ENCODE results near the gene SRM.
"Not testable (repeated sequence)": the region's sequence is repeated elsewhere in the genome, so short reads cannot be mapped to it uniquely, and the experiment has no call there.

Gene SRM

GRCh38 chr1:11078631-11079030 is 18.8 kb upstream of the SRM start:
- Histone ChIP-seq H3K36me3 (ENCODE audit: control insufficient read depth in 1 of 2, insufficient read depth in 2 of 2, low read length in 2 of 2) (peaks cover 50 to 89% of the 10 kb centered on the region in 2 donors), H3K27me3 (ENCODE audit: low read depth, low read length) (no peaks in the 10 kb centered on the region), H3K4me3 (ENCODE audit: low read depth in 1 of 2, low read length in 2 of 2) (no peak overlapping the region), H3K4me1 (ENCODE audit: control insufficient read depth in 1 of 2, insufficient read depth in 2 of 2, low read length in 2 of 2) (no peaks in the 10 kb centered on the region), H3K27ac (ENCODE audit: low read length) (no peak overlapping the region), H3K9me3 (ENCODE audit: control insufficient read depth in 1 of 2, low read length in 2 of 2) (no peaks in the 10 kb centered on the region)

GRCh38 chr1:11073398-11073797 is 13.6 kb upstream of the SRM start:
- H3K36me3 ChIP-seq (ENCODE audit: control insufficient read depth in 1 of 2, insufficient read depth in 2 of 2, low read length in 2 of 2): peaks cover 53 to 94% of the 10 kb centered on the region in 2 donors
- not testable (repeated sequence) for H3K9me3 ChIP-seq (ENCODE audit: control insufficient read depth in 1 of 2, low read length in 2 of 2); H3K4me3 ChIP-seq (ENCODE audit: low read depth in 1 of 2, low read length in 2 of 2); H3K27me3 ChIP-seq (ENCODE audit: low read depth, low read length); H3K4me1 ChIP-seq (ENCODE audit: control insufficient read depth in 1 of 2, insufficient read depth in 2 of 2, low read length in 2 of 2); H3K27ac ChIP-seq (ENCODE audit: low read length)

GRCh38 chr1:11072216-11072917 is 12.5 kb upstream of the SRM start:
- Histone ChIP-seq H3K4me1 (ENCODE audit: control insufficient read depth in 1 of 2, insufficient read depth in 2 of 2, low read length in 2 of 2) (no peaks in the 10 kb centered on the region), H3K36me3 (ENCODE audit: control insufficient read depth in 1 of 2, insufficient read depth in 2 of 2, low read length in 2 of 2) (peaks cover 58 to 97% of the 10 kb centered on the region in 2 donors), H3K27me3 (ENCODE audit: low read depth, low read length) (no peaks in the 10 kb centered on the region), H3K4me3 (ENCODE audit: low read depth in 1 of 2, low read length in 2 of 2) (no peak overlapping the region), H3K9me3 (ENCODE audit: control insufficient read depth in 1 of 2, low read length in 2 of 2) (no peaks in the 10 kb centered on the region), H3K27ac (ENCODE audit: low read length) (no peak overlapping the region)

GRCh38 chr1:11071463-11072215 is 11.8 kb upstream of the SRM start:
- no peaks in the 10 kb centered on the region for H3K27me3 ChIP-seq (ENCODE audit: low read depth, low read length)
- H3K4me1 ChIP-seq (ENCODE audit: control insufficient read depth in 1 of 2, insufficient read depth in 2 of 2, low read length in 2 of 2): no peaks in the 10 kb centered on the region
- no peaks in the 10 kb centered on the region for H3K9me3 ChIP-seq (ENCODE audit: control insufficient read depth in 1 of 2, low read length in 2 of 2)
- no peak overlapping the region for H3K27ac ChIP-seq (ENCODE audit: low read length)
- peaks cover 59 to 92% of the 10 kb centered on the region in 2 donors for H3K36me3 ChIP-seq (ENCODE audit: control insufficient read depth in 1 of 2, insufficient read depth in 2 of 2, low read length in 2 of 2)
- no peak overlapping the region for H3K4me3 ChIP-seq (ENCODE audit: low read depth in 1 of 2, low read length in 2 of 2)

- no peak overlapping the region for H3K27ac ChIP-seq (ENCODE audit: low read length)
- no peaks in the 10 kb centered on the region for H3K27me3 ChIP-seq (ENCODE audit: low read depth, low read length)
- H3K9me3 ChIP-seq (ENCODE audit: control insufficient read depth in 1 of 2, low read length in 2 of 2): no peaks in the 10 kb centered on the region
- no peak overlapping the region for H3K4me3 ChIP-seq (ENCODE audit: low read depth in 1 of 2, low read length in 2 of 2)
- H3K36me3 ChIP-seq (ENCODE audit: control insufficient read depth in 1 of 2, insufficient read depth in 2 of 2, low read length in 2 of 2): peaks cover 56 to 92% of the 10 kb centered on the region in 2 donors
- H3K4me1 ChIP-seq (ENCODE audit: control insufficient read depth in 1 of 2, insufficient read depth in 2 of 2, low read length in 2 of 2): no peaks in the 10 kb centered on the region
These were observed 11.1 kb upstream of the SRM start for GRCh38 chr1:11070876-11071275.

GRCh38 chr1:11068600-11069473 is 9.0 kb upstream of the SRM start:
- Histone ChIP-seq H3K27me3 (ENCODE audit: low read depth, low read length) (no peaks in the 10 kb centered on the region), H3K27ac (ENCODE audit: low read length) (no peak overlapping the region), H3K36me3 (ENCODE audit: control insufficient read depth in 1 of 2, insufficient read depth in 2 of 2, low read length in 2 of 2) (peaks cover 55 to 84% of the 10 kb centered on the region in 2 donors), H3K4me3 (ENCODE audit: low read depth in 1 of 2, low read length in 2 of 2) (no peak overlapping the region), H3K4me1 (ENCODE audit: control insufficient read depth in 1 of 2, insufficient read depth in 2 of 2, low read length in 2 of 2) (no peaks in the 10 kb centered on the region), H3K9me3 (ENCODE audit: control insufficient read depth in 1 of 2, low read length in 2 of 2) (no peaks in the 10 kb centered on the region)

GRCh38 chr1:11067716-11068599 is 8.1 kb upstream of the SRM start:
- H3K27me3 ChIP-seq (ENCODE audit: low read depth, low read length): no peaks in the 10 kb centered on the region
- H3K4me1 ChIP-seq (ENCODE audit: control insufficient read depth in 1 of 2, insufficient read depth in 2 of 2, low read length in 2 of 2): no peaks in the 10 kb centered on the region
- peaks cover 53 to 81% of the 10 kb centered on the region in 2 donors for H3K36me3 ChIP-seq (ENCODE audit: control insufficient read depth in 1 of 2, insufficient read depth in 2 of 2, low read length in 2 of 2)
- H3K27ac ChIP-seq (ENCODE audit: low read length): no peak overlapping the region
- no peaks in the 10 kb centered on the region for H3K9me3 ChIP-seq (ENCODE audit: control insufficient read depth in 1 of 2, low read length in 2 of 2)
- no peak overlapping the region for H3K4me3 ChIP-seq (ENCODE audit: low read depth in 1 of 2, low read length in 2 of 2)

- no peaks in the 10 kb centered on the region for H3K9me3 ChIP-seq (ENCODE audit: control insufficient read depth in 1 of 2, low read length in 2 of 2)
- peaks cover 33 to 61% of the 10 kb centered on the region in 2 donors for H3K36me3 ChIP-seq (ENCODE audit: control insufficient read depth in 1 of 2, insufficient read depth in 2 of 2, low read length in 2 of 2)
- H3K27me3 ChIP-seq (ENCODE audit: low read depth, low read length): no peaks in the 10 kb centered on the region
- H3K4me1 ChIP-seq (ENCODE audit: control insufficient read depth in 1 of 2, insufficient read depth in 2 of 2, low read length in 2 of 2): peaks cover 0 to 11% of the 10 kb centered on the region in 2 donors
- no peak overlapping the region for H3K4me3 ChIP-seq (ENCODE audit: low read depth in 1 of 2, low read length in 2 of 2)
- H3K27ac ChIP-seq (ENCODE audit: low read length): no peak overlapping the region
These were observed 6.0 kb upstream of the SRM start for GRCh38 chr1:11065796-11066195.

- Histone ChIP-seq H3K4me3 (ENCODE audit: low read depth in 1 of 2, low read length in 2 of 2) (no peak overlapping the region), H3K36me3 (ENCODE audit: control insufficient read depth in 1 of 2, insufficient read depth in 2 of 2, low read length in 2 of 2) (peaks cover 32 to 55% of the 10 kb centered on the region in 2 donors), H3K4me1 (ENCODE audit: control insufficient read depth in 1 of 2, insufficient read depth in 2 of 2, low read length in 2 of 2) (peaks cover 0 to 16% of the 10 kb centered on the region in 2 donors), H3K27ac (ENCODE audit: low read length) (no peak overlapping the region), H3K27me3 (ENCODE audit: low read depth, low read length) (no peaks in the 10 kb centered on the region), H3K9me3 (ENCODE audit: control insufficient read depth in 1 of 2, low read length in 2 of 2) (no peaks in the 10 kb centered on the region)
These were observed 5.1 kb upstream of the SRM start for GRCh38 chr1:11064942-11065341.

- Histone ChIP-seq H3K4me1 (ENCODE audit: control insufficient read depth in 1 of 2, insufficient read depth in 2 of 2, low read length in 2 of 2) (peaks cover 0 to 18% of the 10 kb centered on the region in 2 donors), H3K36me3 (ENCODE audit: control insufficient read depth in 1 of 2, insufficient read depth in 2 of 2, low read length in 2 of 2) (peaks cover 29 to 46% of the 10 kb centered on the region in 2 donors)
- not testable (repeated sequence) for H3K27ac ChIP-seq (ENCODE audit: low read length)
These were observed 4.2 kb upstream of the SRM start for GRCh38 chr1:11063937-11064537.

More at GRCh38 chr1:11063937-11064537, 4.2 kb upstream of the SRM start:
- not testable (repeated sequence) for H3K27me3 ChIP-seq (ENCODE audit: low read depth, low read length); H3K9me3 ChIP-seq (ENCODE audit: control insufficient read depth in 1 of 2, low read length in 2 of 2); H3K4me3 ChIP-seq (ENCODE audit: low read depth in 1 of 2, low read length in 2 of 2)

Data from muscle layer of duodenum (tissue), 2 donors.